HCT116 (cell line): ENCODE data around the gene KCNH6.

ENCODE experiments used
- CTCF ChIP-seq, 3 experiments: fragments of 200-600 bp in 1 of 3; sonication (generic) in 1 of 3; IDR thresholded peaks in 2 of 3; conservative IDR thresholded peaks in 1 of 3; 2 replicates each; pipeline ENCODE4 v1.5.1; 2012 to 2017; ENCODE audit warnings: low read depth in 2 of 3, low read length in 2 of 3, antibody characterized with exemption in 1 of 3, borderline replicate concordance in 1 of 3, control low read depth in 1 of 3, mild to moderate bottlenecking in 1 of 3, mixed read lengths in 1 of 3, mixed run types in 1 of 3, moderate library complexity in 1 of 3; ENCODE audit not compliant: insufficient read depth in 1 of 3
- JUND ChIP-seq: IDR thresholded peaks from 2 replicates; pipeline ENCODE4 v1.6.1; 2012
- POLR2A ChIP-seq: IDR thresholded peaks from 2 replicates; pipeline ENCODE4 v1.7.0; 2011; ENCODE audit warnings: borderline replicate concordance; ENCODE audit not compliant: insufficient read depth, insufficient read length; ENCODE audit errors: extremely low read depth
- POLR2AphosphoS5 ChIP-seq: IDR thresholded peaks from 2 replicates; pipeline ENCODE4 v1.6.1; 2011; ENCODE audit warnings: mild to moderate bottlenecking, low read depth, low read length, moderate library complexity
- RAD21 ChIP-seq: IDR thresholded peaks from 2 replicates; pipeline ENCODE4 v1.6.1; 2012; ENCODE audit warnings: low read depth, mild to moderate bottlenecking

- TF ChIP-seq POLR2AphosphoS5, result no peak
- TF ChIP-seq CTCF (IDR thresholded peaks at IDR 0.05 in 2 of 3, conservative IDR thresholded peaks at IDR 0.05 in 1 of 3; ENCODE audit: borderline replicate concordance in 1 of 3, insufficient read depth in 1 of 3, low read depth in 2 of 3, low read length in 2 of 3), result no peak
- TF ChIP-seq POLR2A, result no peak
- no peak for TF ChIP-seq JUND
- TF ChIP-seq RAD21, result no peak
Measured at GRCh38 chr17:63529711-63530556, 6.8 kb downstream of the KCNH6 start.
